Measurements from ENCODE around the gene MAN1A2. TPM values are rescaled to one million over a fixed set of nuclear protein-coding genes. Genes with fewer than 3 reads are reported as not detected.

The MAN1A2 gene
- total and polyA plus RNA-seq, 9 of the 15 experiments (the other 6 are each of a cell fraction or from before 2014, with no cell fraction given): 4.2 to 38.4 (median 18.7) TPM

- ATAC-seq (no peak), DNase-seq (ENCODE audit: extremely low read depth in 1 of 4, low spot score in 3 of 4) (no peak), FAIRE-seq (no peak)
- WGBS (ENCODE audit: insufficient coverage, low coverage, missing lambda C conversion rate): 43% methylated on average over 8 of the region's 8 CpGs
- Histone ChIP-seq H3K4me1 (replicated peaks in 1 of 2; ENCODE audit: control insufficient read depth in 2 of 2, insufficient read depth in 2 of 2, low read length in 2 of 2) (peaks cover 11 to 14% of the 10 kb centered on the region in 2 experiments), H2AFZ (ENCODE audit: low read depth, low read length) (no peak overlapping the region), H3K27ac (ENCODE audit: extremely low read depth, low read depth, low read length) (no peak overlapping the region), H3K4me3 (no peak overlapping the region), H4K20me1 (replicated peaks; ENCODE audit: control insufficient read depth, insufficient read depth, low read length) (no peaks in the 10 kb centered on the region), H3K9me1 (ENCODE audit: control insufficient read depth, insufficient read depth, low read length) (no peaks in the 10 kb centered on the region), H3K4me2 (ENCODE audit: insufficient read depth, low read length) (no peak overlapping the region), H3K9me3 (replicated peaks; ENCODE audit: control insufficient read depth, insufficient read depth, low read depth, low read length) (no peaks in the 10 kb centered on the region), H3K79me2 (ENCODE audit: control insufficient read depth, insufficient read depth, low read length) (no peaks in the 10 kb centered on the region), H3K9ac (ENCODE audit: insufficient read depth in 1 of 2, low read depth in 2 of 2, low read length in 2 of 2) (peak overlapping the region in 1 of 2 experiments; percentile 6; a peak in 1 of 4 replicates), H3K27me3 (ENCODE audit: control insufficient read depth in 2 of 2, insufficient read depth in 2 of 2, low read length in 2 of 2) (no peaks in the 10 kb centered on the region), H3K36me3 (ENCODE audit: control insufficient read depth, insufficient read depth, low read length) (no peaks in the 10 kb centered on the region)
- no peak for TF ChIP-seq JUN (IDR thresholded peaks at IDR 0.05; ENCODE audit: borderline replicate concordance, low read depth, low read length)
- no peak for TF ChIP-seq JUN (CRISPR knock-in tag; IDR thresholded peaks at IDR 0.05; ENCODE audit: borderline replicate concordance)
- peak; percentile 14; the same call in 1 of the 2 replicates for TF ChIP-seq NFIC (IDR thresholded peaks at IDR 0.05)
- no TSS peak for BruUV-seq (replicated peaks)
- in situ Hi-C loops (cut with MboI) (no loop called here), intact Hi-C loops (cut with micrococcal nuclease) (no loop called here)
- ChIA-PET CTCF (ENCODE audit: low intra/inter-chr PET ratio) (no interaction called here), POLR2A (interaction anchor here (0.6 to 2.2 kb wide), 3 partner anchors 9 to 1221 kb away, joined by 3 to 6 read pairs (median 3); no protein-coding TSS in a partner anchor)
These were observed 198.7 kb downstream of the MAN1A2 start for GRCh38 chr1:117565745-117566455.

GRCh38 chr1:117566556-117566955 is 199.3 kb downstream of the MAN1A2 start:
- ATAC-seq (no peak), FAIRE-seq (no peak), DNase-seq (ENCODE audit: extremely low read depth in 1 of 4, low spot score in 3 of 4) (no peak)
- Histone ChIP-seq H3K9ac (ENCODE audit: insufficient read depth in 1 of 2, low read depth in 2 of 2, low read length in 2 of 2) (no peak overlapping the region), H4K20me1 (replicated peaks; ENCODE audit: control insufficient read depth, insufficient read depth, low read length) (no peaks in the 10 kb centered on the region), H3K27ac (ENCODE audit: extremely low read depth, low read depth, low read length) (no peak overlapping the region), H3K4me1 (replicated peaks in 1 of 2; ENCODE audit: control insufficient read depth in 2 of 2, insufficient read depth in 2 of 2, low read length in 2 of 2) (peaks cover 12 to 20% of the 10 kb centered on the region in 2 experiments), H3K4me2 (ENCODE audit: insufficient read depth, low read length) (no peak overlapping the region), H3K9me3 (replicated peaks; ENCODE audit: control insufficient read depth, insufficient read depth, low read depth, low read length) (no peaks in the 10 kb centered on the region), H2AFZ (ENCODE audit: low read depth, low read length) (no peak overlapping the region), H3K79me2 (ENCODE audit: control insufficient read depth, insufficient read depth, low read length) (no peaks in the 10 kb centered on the region), H3K9me1 (ENCODE audit: control insufficient read depth, insufficient read depth, low read length) (no peaks in the 10 kb centered on the region), H3K27me3 (ENCODE audit: control insufficient read depth in 2 of 2, insufficient read depth in 2 of 2, low read length in 2 of 2) (no peaks in the 10 kb centered on the region), H3K4me3 (no peak overlapping the region), H3K36me3 (ENCODE audit: control insufficient read depth, insufficient read depth, low read length) (no peaks in the 10 kb centered on the region)
- ChIA-PET CTCF (ENCODE audit: low intra/inter-chr PET ratio) (no interaction called here), POLR2A (no interaction called here)
- intact Hi-C loops (cut with micrococcal nuclease): no loop called here
- in situ Hi-C loops (cut with MboI): no loop called here
- no TSS peak for BruUV-seq (replicated peaks)
- WGBS (ENCODE audit: insufficient coverage, low coverage, missing lambda C conversion rate): 14% methylated on average over 3 of the region's 3 CpGs
- TF ChIP-seq TSHZ1 (CRISPR knock-in tag; IDR thresholded peaks at IDR 0.05) (no peak), DLX4 (CRISPR knock-in tag; IDR thresholded peaks at IDR 0.05) (no peak), HDAC6 (IDR thresholded peaks at IDR 0.05; ENCODE audit: low read depth, low read length) (no peak), ZNF740 (CRISPR knock-in tag; IDR thresholded peaks at IDR 0.05) (no peak), ZNF740 (tag; IDR thresholded peaks at IDR 0.05) (no peak), MAFG (tag; conservative IDR thresholded peaks at IDR 0.05) (no peak), EHMT2 (IDR thresholded peaks at IDR 0.05) (no peak), EP300 (IDR thresholded peaks at IDR 0.05; ENCODE audit: low read length) (no peak)

Measured in K562 (cell line).